GM12878 (cell line): ENCODE results near the gene PFN2. TPM values are rescaled to one million over a fixed set of nuclear protein-coding genes. Genes with fewer than 3 reads are reported as not detected.

ENCODE experiments used
- ATAC-seq: fragments of 200-7000 bp; cut with Tn5 transposase; 3 replicates; pipeline ENCODE4 v1.9.1; 2020; ENCODE audit warnings: mild to moderate bottlenecking, moderate library complexity
- BruUV-seq: library from RNA; stranded (reverse); fragments of 400-500 nt; replicated peaks from 2 replicates; lab custom pipeline; 2021; lab: Mats Ljungman, UMichigan
- CTCF ChIA-PET: fragments of 300-600 bp; sonication (Branson Sonifier 250); formaldehyde crosslinking; extraction: SDS; loops from one replicate; lab custom pipeline; 2021; ENCODE audit warnings: inconsistent platforms; lab: Yijun Ruan, JAX
- POLR2A ChIA-PET: fragments of 350-600 bp; formaldehyde crosslinking; extraction: SDS; loops from one replicate; lab custom pipeline; 2021; ENCODE audit warnings: inconsistent platforms; lab: Charles Lee
- RAD21 ChIA-PET: fragments of 300-600 bp; sonication (Branson Sonifier 250); formaldehyde crosslinking; loops from one replicate; lab custom pipeline; 2023; ENCODE audit warnings: antibody characterized with exemption; ENCODE audit not compliant: unreplicated experiment; lab: Charles Lee
- SMC1A ChIA-PET: fragments of 300-600 bp; sonication (Branson Sonifier 250); formaldehyde crosslinking; loops from one replicate; lab custom pipeline; 2023; ENCODE audit not compliant: unreplicated experiment, uncharacterized antibody; lab: Charles Lee
- DNase-seq: peaks from one replicate; pipeline ENCODE4 v3.0.0-alpha.2; 2011; ENCODE audit warnings: low read depth, low spot score
- FAIRE-seq: peaks from 3 replicates; lab custom pipeline; 2011; peaks lifted over from hg19 to GRCh38; lab: Jason Lieb, UNC
- H2AFZ ChIP-seq: 2 replicates; pipeline ENCODE4 v1.6.0; 2011; ENCODE audit warnings: low read depth, low read length, control low read depth; ENCODE audit not compliant: control insufficient read depth
- H3K27ac ChIP-seq: 2 replicates; pipeline ENCODE4 v1.5.1; 2011; ENCODE audit warnings: control low read depth; ENCODE audit not compliant: control insufficient read depth, insufficient read depth
- H3K27me3 ChIP-seq, 2 experiments: replicated peaks in 1 of 2; 2 replicates each; pipeline versions ENCODE4 v1.6.0 to v1.6.1; 2011; ENCODE audit warnings: low read length in 1 of 2; ENCODE audit not compliant: control insufficient read depth in 2 of 2, insufficient read depth in 2 of 2
- H3K36me3 ChIP-seq, 2 experiments: 2 replicates each; pipeline ENCODE4 v1.5.1; 2011; ENCODE audit warnings: low read length in 1 of 2; ENCODE audit not compliant: control insufficient read depth in 2 of 2, insufficient read depth in 2 of 2
- H3K4me1 ChIP-seq: 2 replicates; pipeline ENCODE4 v1.6.1; 2011; ENCODE audit warnings: mild to moderate bottlenecking, low read length, moderate library complexity, mixed read lengths; ENCODE audit not compliant: control insufficient read depth, insufficient read depth
- H3K4me2 ChIP-seq: 2 replicates; pipeline ENCODE4 v1.6.0; 2011; ENCODE audit warnings: control low read depth; ENCODE audit not compliant: control insufficient read depth, insufficient read depth
- H3K4me3 ChIP-seq: fragments of 200-600 bp; sonication (generic); 2 replicates; pipeline ENCODE4 v1.5.1; 2016
- H3K79me2 ChIP-seq: 2 replicates; pipeline ENCODE4 v1.6.0; 2011; ENCODE audit warnings: low read length; ENCODE audit not compliant: control insufficient read depth, insufficient read depth
- H3K9ac ChIP-seq: 2 replicates; pipeline ENCODE4 v1.8.0; 2011; ENCODE audit warnings: low read length, control low read depth, mixed read lengths; ENCODE audit not compliant: control insufficient read depth, insufficient read depth
- H3K9me3 ChIP-seq: replicated peaks from 3 replicates; pipeline ENCODE4 v1.5.1; 2011; ENCODE audit warnings: mild to moderate bottlenecking, low read length; ENCODE audit not compliant: control insufficient read depth, insufficient read depth
- H4K20me1 ChIP-seq: 2 replicates; pipeline ENCODE4 v1.6.0; 2011; ENCODE audit not compliant: control insufficient read depth, insufficient read depth
- KAT2A ChIP-seq: conservative IDR thresholded peaks from 2 replicates; pipeline ENCODE4 v1.6.1; 2011; ENCODE audit warnings: low read depth, low read length; ENCODE audit not compliant: control insufficient read depth
- NR2C1 ChIP-seq: fragments of 450-650 bp; IDR thresholded peaks from 2 replicates; pipeline ENCODE4 v1.6.1; 2017; ENCODE audit warnings: antibody characterized with exemption, mild to moderate bottlenecking, moderate library complexity
- TCF7 ChIP-seq: IDR thresholded peaks from 2 replicates; pipeline ENCODE4 v1.6.1; 2014; ENCODE audit warnings: antibody characterized with exemption, borderline replicate concordance
- ZNF24 ChIP-seq: fragments of 450-650 bp; IDR thresholded peaks from 2 replicates; pipeline ENCODE4 v1.6.1; 2017; ENCODE audit warnings: antibody characterized with exemption, mild to moderate bottlenecking
- WGBS: methylation state at CpG from one replicate; pipeline ENCODE4 v1.1.6; 2016; ENCODE audit warnings: low lambda C conversion rate; ENCODE audit not compliant: insufficient replicate concordance, insufficient coverage; ENCODE audit errors: missing lambda C conversion rate; 5-methylcytosine and 5-hydroxymethylcytosine counted together
- in situ Hi-C: fragments of 300-500 bp; cut with MboI; formaldehyde crosslinking; loops from 9 replicates; pipeline ENCODE4 v1.14.3; 2018; ENCODE audit warnings: mixed read lengths
- intact Hi-C: fragments of 100-400 bp; cut with micrococcal nuclease; formaldehyde crosslinking; loops from one replicate; pipeline ENCODE4 v1.14.2; 2022; ENCODE audit not compliant: unreplicated experiment
- polyA plus RNA-seq, 11 experiments: library from polyadenylated mRNA; depleted of rRNA in 4 of 11; unstranded in 6 of 11; stranded (reverse) in 5 of 11; fragments of >200 nt; fragmentation: Nextera tagmentation in 4 of 11; fragmentation: Illumina TruSeq in 1 of 11; extraction: Ambion mirVana in 4 of 11; extraction: Trizol in 1 of 11; gene quantifications; 1 replicate in 1 of 11; 2 replicates in 10 of 11; pipeline versions ENCODE4 v1.2.1 to v1.2.3, GENCODE V29; 2011 to 2016; ENCODE audit warnings: inconsistent platforms in 2 of 11, missing spikeins in 2 of 11, low read depth in 1 of 11
- total RNA-seq, 4 experiments: library from RNA; depleted of rRNA in 3 of 4; stranded (reverse); fragments of >200 nt in 3 of 4; fragmentation: Illumina TruSeq in 1 of 4; extraction: Trizol in 1 of 4; gene quantifications; 2 replicates each; pipeline versions ENCODE4 v1.2.1 to v1.2.3, GENCODE V29; 2013 to 2021
- TF ChIP-seq, protein P1 (sequence below): IDR thresholded peaks from 2 replicates; pipeline ENCODE4 v1.6.1; 2012; ENCODE audit warnings: low read length, inconsistent platforms
- TF ChIP-seq, protein P2 (sequence below): IDR thresholded peaks from 2 replicates; pipeline ENCODE4 v1.6.1; 2012; ENCODE audit warnings: mild to moderate bottlenecking, low read depth, low read length
- TF ChIP-seq, protein P3 (sequence below): fragments of 450-650 bp; IDR thresholded peaks from 2 replicates; pipeline ENCODE4 v1.6.1; 2017; ENCODE audit warnings: borderline replicate concordance
- TF ChIP-seq, protein P4 (sequence below): fragments of 450-650 bp; formaldehyde crosslinking; IDR thresholded peaks from 2 replicates; pipeline ENCODE4 v1.5.0; 2022; ENCODE audit warnings: mild to moderate bottlenecking, missing genetic modification characterization

Gene PFN2
- total and polyA plus RNA-seq, 10 of the 15 experiments (the other 5 are each of a cell fraction or from before 2014, with no cell fraction given), result 3.1 to 78.9 (median 5.3) TPM

GRCh38 chr3:149955449-149955848 lies 15.2 kb downstream of the PFN2 start:
- no peaks in the 10 kb centered on the region for H3K27me3 ChIP-seq
- intact Hi-C loops (no loop called here), in situ Hi-C loops (loop anchor here (25.0 kb wide), 1 partner anchor 557 kb away; no protein-coding TSS in a partner anchor)
- ChIA-PET POLR2A (no interaction called here), CTCF (interaction anchor here (0.6 to 6.6 kb wide), 9 partner anchors 12 to 1423 kb away, joined by 3 to 42 read pairs (median 3); no protein-coding TSS in a partner anchor), SMC1A (interaction anchor here (1.0 to 2.4 kb wide), 3 partner anchors 9 to 228 kb away, joined by 4 to 14 read pairs (median 10); no protein-coding TSS in a partner anchor), RAD21 (interaction anchor here (0.8 to 1.2 kb wide), 4 partner anchors 18 to 540 kb away, joined by 3 to 4 read pairs (median 3); no protein-coding TSS in a partner anchor)
- no peak overlapping the region for H3K4me3 ChIP-seq
- H3K4me1 ChIP-seq, result no peaks in the 10 kb centered on the region
- no peaks in the 10 kb centered on the region for H3K9me3 ChIP-seq
- no peaks in the 10 kb centered on the region for H3K36me3 ChIP-seq
- ATAC-seq (no peak), DNase-seq (no peak), FAIRE-seq (peak; percentile 13)
- no peak overlapping the region for H3K27ac ChIP-seq
- WGBS, result 93% methylated on average over 2 of the region's 2 CpGs
- H3K9ac ChIP-seq, result no peak overlapping the region
- no TSS peak for BruUV-seq
- no peaks in the 10 kb centered on the region for H4K20me1 ChIP-seq
- no peaks in the 10 kb centered on the region for H3K79me2 ChIP-seq
- no peak overlapping the region for H2AFZ ChIP-seq
- H3K4me2 ChIP-seq, result no peak overlapping the region
- TF ChIP-seq KAT2A (no peak), TCF7 (no peak), NR2C1 (no peak), ZNF24 (no peak)
- TF ChIP-seq, protein P1, sequence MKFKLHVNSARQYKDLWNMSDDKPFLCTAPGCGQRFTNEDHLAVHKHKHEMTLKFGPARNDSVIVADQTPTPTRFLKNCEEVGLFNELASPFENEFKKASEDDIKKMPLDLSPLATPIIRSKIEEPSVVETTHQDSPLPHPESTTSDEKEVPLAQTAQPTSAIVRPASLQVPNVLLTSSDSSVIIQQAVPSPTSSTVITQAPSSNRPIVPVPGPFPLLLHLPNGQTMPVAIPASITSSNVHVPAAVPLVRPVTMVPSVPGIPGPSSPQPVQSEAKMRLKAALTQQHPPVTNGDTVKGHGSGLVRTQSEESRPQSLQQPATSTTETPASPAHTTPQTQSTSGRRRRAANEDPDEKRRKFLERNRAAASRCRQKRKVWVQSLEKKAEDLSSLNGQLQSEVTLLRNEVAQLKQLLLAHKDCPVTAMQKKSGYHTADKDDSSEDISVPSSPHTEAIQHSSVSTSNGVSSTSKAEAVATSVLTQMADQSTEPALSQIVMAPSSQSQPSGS, result no peak
- TF ChIP-seq, protein P2, sequence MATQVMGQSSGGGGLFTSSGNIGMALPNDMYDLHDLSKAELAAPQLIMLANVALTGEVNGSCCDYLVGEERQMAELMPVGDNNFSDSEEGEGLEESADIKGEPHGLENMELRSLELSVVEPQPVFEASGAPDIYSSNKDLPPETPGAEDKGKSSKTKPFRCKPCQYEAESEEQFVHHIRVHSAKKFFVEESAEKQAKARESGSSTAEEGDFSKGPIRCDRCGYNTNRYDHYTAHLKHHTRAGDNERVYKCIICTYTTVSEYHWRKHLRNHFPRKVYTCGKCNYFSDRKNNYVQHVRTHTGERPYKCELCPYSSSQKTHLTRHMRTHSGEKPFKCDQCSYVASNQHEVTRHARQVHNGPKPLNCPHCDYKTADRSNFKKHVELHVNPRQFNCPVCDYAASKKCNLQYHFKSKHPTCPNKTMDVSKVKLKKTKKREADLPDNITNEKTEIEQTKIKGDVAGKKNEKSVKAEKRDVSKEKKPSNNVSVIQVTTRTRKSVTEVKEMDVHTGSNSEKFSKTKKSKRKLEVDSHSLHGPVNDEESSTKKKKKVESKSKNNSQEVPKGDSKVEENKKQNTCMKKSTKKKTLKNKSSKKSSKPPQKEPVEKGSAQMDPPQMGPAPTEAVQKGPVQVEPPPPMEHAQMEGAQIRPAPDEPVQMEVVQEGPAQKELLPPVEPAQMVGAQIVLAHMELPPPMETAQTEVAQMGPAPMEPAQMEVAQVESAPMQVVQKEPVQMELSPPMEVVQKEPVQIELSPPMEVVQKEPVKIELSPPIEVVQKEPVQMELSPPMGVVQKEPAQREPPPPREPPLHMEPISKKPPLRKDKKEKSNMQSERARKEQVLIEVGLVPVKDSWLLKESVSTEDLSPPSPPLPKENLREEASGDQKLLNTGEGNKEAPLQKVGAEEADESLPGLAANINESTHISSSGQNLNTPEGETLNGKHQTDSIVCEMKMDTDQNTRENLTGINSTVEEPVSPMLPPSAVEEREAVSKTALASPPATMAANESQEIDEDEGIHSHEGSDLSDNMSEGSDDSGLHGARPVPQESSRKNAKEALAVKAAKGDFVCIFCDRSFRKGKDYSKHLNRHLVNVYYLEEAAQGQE, result no peak
- TF ChIP-seq, protein P3, sequence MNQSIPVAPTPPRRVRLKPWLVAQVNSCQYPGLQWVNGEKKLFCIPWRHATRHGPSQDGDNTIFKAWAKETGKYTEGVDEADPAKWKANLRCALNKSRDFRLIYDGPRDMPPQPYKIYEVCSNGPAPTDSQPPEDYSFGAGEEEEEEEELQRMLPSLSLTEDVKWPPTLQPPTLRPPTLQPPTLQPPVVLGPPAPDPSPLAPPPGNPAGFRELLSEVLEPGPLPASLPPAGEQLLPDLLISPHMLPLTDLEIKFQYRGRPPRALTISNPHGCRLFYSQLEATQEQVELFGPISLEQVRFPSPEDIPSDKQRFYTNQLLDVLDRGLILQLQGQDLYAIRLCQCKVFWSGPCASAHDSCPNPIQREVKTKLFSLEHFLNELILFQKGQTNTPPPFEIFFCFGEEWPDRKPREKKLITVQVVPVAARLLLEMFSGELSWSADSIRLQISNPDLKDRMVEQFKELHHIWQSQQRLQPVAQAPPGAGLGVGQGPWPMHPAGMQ, result no peak
- TF ChIP-seq, protein P4, sequence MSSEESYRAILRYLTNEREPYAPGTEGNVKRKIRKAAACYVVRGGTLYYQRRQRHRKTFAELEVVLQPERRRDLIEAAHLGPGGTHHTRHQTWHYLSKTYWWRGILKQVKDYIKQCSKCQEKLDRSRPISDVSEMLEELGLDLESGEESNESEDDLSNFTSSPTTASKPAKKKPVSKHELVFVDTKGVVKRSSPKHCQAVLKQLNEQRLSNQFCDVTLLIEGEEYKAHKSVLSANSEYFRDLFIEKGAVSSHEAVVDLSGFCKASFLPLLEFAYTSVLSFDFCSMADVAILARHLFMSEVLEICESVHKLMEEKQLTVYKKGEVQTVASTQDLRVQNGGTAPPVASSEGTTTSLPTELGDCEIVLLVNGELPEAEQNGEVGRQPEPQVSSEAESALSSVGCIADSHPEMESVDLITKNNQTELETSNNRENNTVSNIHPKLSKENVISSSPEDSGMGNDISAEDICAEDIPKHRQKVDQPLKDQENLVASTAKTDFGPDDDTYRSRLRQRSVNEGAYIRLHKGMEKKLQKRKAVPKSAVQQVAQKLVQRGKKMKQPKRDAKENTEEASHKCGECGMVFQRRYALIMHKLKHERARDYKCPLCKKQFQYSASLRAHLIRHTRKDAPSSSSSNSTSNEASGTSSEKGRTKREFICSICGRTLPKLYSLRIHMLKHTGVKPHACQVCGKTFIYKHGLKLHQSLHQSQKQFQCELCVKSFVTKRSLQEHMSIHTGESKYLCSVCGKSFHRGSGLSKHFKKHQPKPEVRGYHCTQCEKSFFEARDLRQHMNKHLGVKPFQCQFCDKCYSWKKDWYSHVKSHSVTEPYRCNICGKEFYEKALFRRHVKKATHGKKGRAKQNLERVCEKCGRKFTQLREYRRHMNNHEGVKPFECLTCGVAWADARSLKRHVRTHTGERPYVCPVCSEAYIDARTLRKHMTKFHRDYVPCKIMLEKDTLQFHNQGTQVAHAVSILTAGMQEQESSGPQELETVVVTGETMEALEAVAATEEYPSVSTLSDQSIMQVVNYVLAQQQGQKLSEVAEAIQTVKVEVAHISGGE, result no peak
